ENCODE results near the gene TUT4. TPM values are rescaled to one million over a fixed set of nuclear protein-coding genes. Genes with fewer than 3 reads are reported as not detected.

TUT4 gene
- total and polyA plus RNA-seq, 8 donors, result 37.5 to 138 (median 116) TPM

GRCh38 chr1:52574594-52574993 lies 21.7 kb upstream of the TUT4 start:
- TF ChIP-seq, protein P1, sequence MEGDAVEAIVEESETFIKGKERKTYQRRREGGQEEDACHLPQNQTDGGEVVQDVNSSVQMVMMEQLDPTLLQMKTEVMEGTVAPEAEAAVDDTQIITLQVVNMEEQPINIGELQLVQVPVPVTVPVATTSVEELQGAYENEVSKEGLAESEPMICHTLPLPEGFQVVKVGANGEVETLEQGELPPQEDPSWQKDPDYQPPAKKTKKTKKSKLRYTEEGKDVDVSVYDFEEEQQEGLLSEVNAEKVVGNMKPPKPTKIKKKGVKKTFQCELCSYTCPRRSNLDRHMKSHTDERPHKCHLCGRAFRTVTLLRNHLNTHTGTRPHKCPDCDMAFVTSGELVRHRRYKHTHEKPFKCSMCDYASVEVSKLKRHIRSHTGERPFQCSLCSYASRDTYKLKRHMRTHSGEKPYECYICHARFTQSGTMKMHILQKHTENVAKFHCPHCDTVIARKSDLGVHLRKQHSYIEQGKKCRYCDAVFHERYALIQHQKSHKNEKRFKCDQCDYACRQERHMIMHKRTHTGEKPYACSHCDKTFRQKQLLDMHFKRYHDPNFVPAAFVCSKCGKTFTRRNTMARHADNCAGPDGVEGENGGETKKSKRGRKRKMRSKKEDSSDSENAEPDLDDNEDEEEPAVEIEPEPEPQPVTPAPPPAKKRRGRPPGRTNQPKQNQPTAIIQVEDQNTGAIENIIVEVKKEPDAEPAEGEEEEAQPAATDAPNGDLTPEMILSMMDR (IDR thresholded peaks at IDR 0.05), result no peak
- no peak overlapping the region for H3K4me3 ChIP-seq
- intact Hi-C loops (cut with DNase I), result no loop called here
- no peak overlapping the region for H3K27ac ChIP-seq
- H3K27me3 ChIP-seq, result no peaks in the 10 kb centered on the region
- ATAC-seq (peak; percentile 59), DNase-seq (no peak)
- H3K36me3 ChIP-seq, result no peaks in the 10 kb centered on the region
- H3K9me3 ChIP-seq, result no peaks in the 10 kb centered on the region
- peaks cover 0 to 6% of the 10 kb centered on the region in 2 donors for H3K4me1 ChIP-seq

GRCh38 chr1:52572387-52572786 lies 19.5 kb upstream of the TUT4 start:
- no peak for ATAC-seq
- H3K9me3 ChIP-seq, result no peaks in the 10 kb centered on the region
- intact Hi-C loops (cut with DNase I), result no loop called here
- peaks cover 0 to 15% of the 10 kb centered on the region in 2 donors for H3K4me1 ChIP-seq
- H3K27me3 ChIP-seq, result no peaks in the 10 kb centered on the region
- TF ChIP-seq, protein P1 (IDR thresholded peaks at IDR 0.05), result no peak
- no peak for DNase-seq
- no peak overlapping the region for H3K27ac ChIP-seq
- no peaks in the 10 kb centered on the region for H3K36me3 ChIP-seq
- H3K4me3 ChIP-seq, result no peak overlapping the region

GRCh38 chr1:52571783-52572182 lies 18.9 kb upstream of the TUT4 start:
- H3K27ac ChIP-seq, result no peak overlapping the region
- TF ChIP-seq, protein P1 (IDR thresholded peaks at IDR 0.05), result no peak

DNA sequence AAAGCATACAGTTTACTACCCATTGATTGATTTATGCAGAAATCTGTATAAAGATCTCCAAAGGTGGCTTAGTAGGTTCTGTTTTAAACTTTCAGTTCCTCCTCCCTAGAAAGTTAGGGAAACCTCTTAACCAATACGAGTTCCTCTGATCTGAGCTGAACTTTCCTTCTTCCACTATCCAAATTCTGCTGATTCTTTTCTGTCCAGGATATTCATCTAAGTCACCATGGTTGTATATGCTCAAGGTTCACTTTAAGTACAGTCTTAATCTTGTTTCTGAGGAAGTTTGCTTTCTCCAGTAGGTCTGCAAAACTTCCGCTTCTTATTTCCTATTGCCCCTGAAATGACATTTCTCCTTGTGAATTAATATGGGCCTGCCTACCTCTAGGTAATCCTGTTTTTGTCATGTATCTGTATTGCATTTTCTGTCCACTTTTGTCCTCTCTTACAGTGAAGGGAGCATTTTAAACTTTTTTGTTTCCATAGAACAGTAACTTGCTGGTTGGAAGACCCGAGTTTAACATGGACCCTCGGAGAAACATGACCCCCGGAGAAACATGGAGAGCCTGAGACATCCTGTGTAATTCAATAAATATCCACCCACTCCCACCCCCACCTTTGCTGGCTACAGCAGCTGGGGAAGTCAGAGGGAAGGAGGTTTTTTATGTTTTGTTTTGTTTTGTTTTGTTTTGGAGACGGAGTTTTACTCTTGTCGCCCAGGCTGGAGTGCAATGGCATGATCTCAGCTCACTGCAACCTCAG lies 16.7 kb upstream of the TUT4 start:
- ATAC-seq (peak; percentile 32), DNase-seq (peak in 1 of 4 donors; percentile 10)
- intact Hi-C loops (cut with DNase I), result no loop called here
- H3K9me3 ChIP-seq, result no peaks in the 10 kb centered on the region
- H3K4me3 ChIP-seq, result no peak overlapping the region
- TF ChIP-seq, protein P1 (IDR thresholded peaks at IDR 0.05), result no peak
- no peaks in the 10 kb centered on the region for H3K27me3 ChIP-seq
- no peaks in the 10 kb centered on the region for H3K36me3 ChIP-seq
- peak overlapping the region in 1 of 2 donors; percentile 45 for H3K27ac ChIP-seq
- H3K4me1 ChIP-seq, result peaks cover 0 to 15% of the 10 kb centered on the region in 2 donors

More at GRCh38 chr1:52571783-52572182, 18.9 kb upstream of the TUT4 start:
- Histone ChIP-seq H3K27me3 (no peaks in the 10 kb centered on the region), H3K9me3 (no peaks in the 10 kb centered on the region), H3K4me3 (no peak overlapping the region), H3K36me3 (no peaks in the 10 kb centered on the region), H3K4me1 (peaks cover 0 to 15% of the 10 kb centered on the region in 2 donors)
- ATAC-seq (no peak), DNase-seq (peak in 1 of 4 donors; percentile 26)
- intact Hi-C loops (cut with DNase I), result no loop called here

DNA sequence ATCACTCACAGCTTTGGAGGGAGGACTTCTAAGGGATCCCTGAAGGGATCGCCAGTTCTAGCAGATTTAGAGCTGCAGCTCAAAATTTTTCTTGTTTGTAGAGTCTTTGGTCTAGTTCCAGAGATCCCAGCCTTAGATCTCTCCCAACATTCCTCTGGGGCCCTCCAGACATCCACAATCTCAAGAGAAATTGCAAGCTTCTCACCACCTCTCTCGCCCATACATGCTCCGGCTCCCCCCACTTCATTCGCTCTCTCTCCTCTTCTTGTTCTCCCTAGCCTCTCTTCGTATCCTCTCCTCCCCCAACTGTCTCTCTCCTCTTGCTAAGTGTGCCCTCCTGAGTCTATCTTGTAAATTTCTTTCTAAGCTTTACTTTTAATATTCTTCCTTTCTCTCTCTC lies 15.1 kb upstream of the TUT4 start:
- no peak for ATAC-seq
- no peaks in the 10 kb centered on the region for H3K9me3 ChIP-seq
- no peaks in the 10 kb centered on the region for H3K36me3 ChIP-seq
- no peak overlapping the region for H3K27ac ChIP-seq
- no peaks in the 10 kb centered on the region for H3K27me3 ChIP-seq
- intact Hi-C loops (cut with DNase I), result no loop called here
- DNase-seq, result peak in 2 of 4 donors; percentile 16 to 23
- no peak overlapping the region for H3K4me3 ChIP-seq
- peaks cover 0 to 15% of the 10 kb centered on the region in 2 donors for H3K4me1 ChIP-seq
- TF ChIP-seq, protein P1 (IDR thresholded peaks at IDR 0.05), result no peak

Data from left lung (tissue), 10 donors.